Gastroesophageal sphincter (tissue), 4 donors: ENCODE measurements around the gene AHRR. TPM values are rescaled to one million over a fixed set of nuclear protein-coding genes. Genes with fewer than 3 reads are reported as not detected.
"Not testable (repeated sequence)": the region's sequence is repeated elsewhere in the genome, so short reads cannot be mapped to it uniquely, and the experiment has no call there.

Experiments
- ATAC-seq: fragments of 150-250 bp; one replicate; pipeline ENCODE4 v1.9.1; 2016; ENCODE audit warnings: mild to moderate bottlenecking, moderate library complexity
- H3K27ac ChIP-seq, 4 donors: fragments of 200-600 bp; sonication (generic) in 3 of 4; 1 replicate in 3 of 4; 2 replicates in 1 of 4; pipeline ENCODE4 v1.5.1; 2016 to 2019
- H3K27me3 ChIP-seq: fragments of 200-600 bp; sonication (generic); one replicate; pipeline ENCODE4 v1.5.1; 2019
- H3K36me3 ChIP-seq, 2 donors: fragments of 200-600 bp; sonication (generic); one replicate each; pipeline ENCODE4 v1.5.1; 2019; ENCODE audit warnings: control low read depth in 1 of 2
- H3K4me1 ChIP-seq, 3 donors: fragments of 200-600 bp; sonication (generic); 1 replicate in 2 of 3; 2 replicates in 1 of 3; pipeline ENCODE4 v1.5.1; 2016 to 2019; ENCODE audit warnings: control low read depth in 2 of 3
- H3K4me3 ChIP-seq, 2 donors: fragments of 200-600 bp; sonication (generic); one replicate each; pipeline ENCODE4 v1.5.1; 2019; ENCODE audit warnings: mild to moderate bottlenecking in 1 of 2, moderate library complexity in 1 of 2
- H3K9me3 ChIP-seq, 3 donors: fragments of 200-600 bp; sonication (generic); one replicate each; pipeline ENCODE4 v1.5.1; 2017 to 2019; ENCODE audit warnings: control low read depth in 2 of 3
- CTCF ChIP-seq, 4 experiments: fragments of 200-600 bp in 2 of 4; fragments of 450-650 bp in 2 of 4; sonication (generic) in 1 of 4; IDR thresholded peaks; one replicate each; pipeline ENCODE4 v1.5.1; 2017 to 2019; ENCODE audit warnings: antibody characterized with exemption in 4 of 4, mild to moderate bottlenecking in 2 of 4, moderate library complexity in 2 of 4
- EP300 ChIP-seq: sonication (generic); formaldehyde crosslinking; IDR thresholded peaks from one replicate; pipeline ENCODE4 v1.6.1; 2017; ENCODE audit warnings: antibody characterized with exemption, mild to moderate bottlenecking
- POLR2A ChIP-seq, 2 donors: fragments of 450-650 bp; IDR thresholded peaks; one replicate each; pipeline ENCODE4 v1.6.1; 2017; ENCODE audit warnings: antibody characterized with exemption in 2 of 2, mild to moderate bottlenecking in 2 of 2, moderate library complexity in 1 of 2
- POLR2AphosphoS5 ChIP-seq: sonication (generic); formaldehyde crosslinking; IDR thresholded peaks from one replicate; pipeline ENCODE4 v1.6.1; 2017; ENCODE audit warnings: antibody characterized with exemption
- WGBS, 2 donors: methylation state at CpG; one replicate each; pipeline ENCODE4 v1.1.5; 2018; ENCODE audit warnings: low coverage in 1 of 2; 5-methylcytosine and 5-hydroxymethylcytosine counted together
- total RNA-seq, 4 donors: library from RNA; depleted of rRNA; stranded (reverse); fragments of >200 nt; gene quantifications; one replicate each; pipeline ENCODE4 v1.1.0, GENCODE V29; 2016

AHRR gene
- total RNA-seq, 4 donors from 2014 or later = 0.15 to 1.7 (median 0.45) TPM

- Histone ChIP-seq H3K9me3 (peaks cover 0 to 15% (median 0%) of the 10 kb centered on the region in 3 donors), H3K36me3 (no peaks in the 10 kb centered on the region), H3K4me3 (no peak overlapping the region), H3K27ac (no peak overlapping the region), H3K27me3 (peaks cover 26% of the 10 kb centered on the region), H3K4me1 (peaks cover 0 to 5% (median 2%) of the 10 kb centered on the region in 3 donors)
- 92 to 100% methylated on average over 4 to 16 of the region's 16 CpGs for WGBS, 2 donors
- no peak for TF ChIP-seq EP300
- TF ChIP-seq POLR2AphosphoS5 = no peak
- no peak for TF ChIP-seq POLR2A (IDR thresholded peaks at IDR 0.05)
- no peak for TF ChIP-seq CTCF (IDR thresholded peaks at IDR 0.05)
- ATAC-seq = no peak
Measured at GRCh38 chr5:378976-379742, 57.6 kb downstream of the AHRR start.

GRCh38 chr5:380701-381309 lies 59.3 kb downstream of the AHRR start:
- ATAC-seq = no peak
- Histone ChIP-seq H3K9me3 (peaks cover 0 to 28% (median 0%) of the 10 kb centered on the region in 3 donors), H3K27me3 (peaks cover 9% of the 10 kb centered on the region), H3K4me3 (no peak overlapping the region), H3K27ac (no peak overlapping the region), H3K36me3 (no peaks in the 10 kb centered on the region), H3K4me1 (no peaks in the 10 kb centered on the region)
- 85 to 89% methylated on average over 2 of the region's 2 CpGs for WGBS, 2 donors
- TF ChIP-seq POLR2AphosphoS5 (no peak), EP300 (no peak), CTCF (IDR thresholded peaks at IDR 0.05) (no peak), POLR2A (IDR thresholded peaks at IDR 0.05) (no peak)

- TF ChIP-seq POLR2A (IDR thresholded peaks at IDR 0.05) (no peak), POLR2AphosphoS5 (no peak), CTCF (IDR thresholded peaks at IDR 0.05) (no peak), EP300 (no peak)
- peaks cover 13% of the 10 kb centered on the region for H3K27me3 ChIP-seq
- no peak overlapping the region for H3K4me3 ChIP-seq
- H3K27ac ChIP-seq = no peak overlapping the region
- H3K36me3 ChIP-seq = no peaks in the 10 kb centered on the region
- H3K4me1 ChIP-seq = no peaks in the 10 kb centered on the region
- peaks cover 0 to 36% (median 0%) of the 10 kb centered on the region in 3 donors for H3K9me3 ChIP-seq
- ATAC-seq = no peak
Measured at GRCh38 chr5:383066-383465, 61.6 kb downstream of the AHRR start.

DNA sequence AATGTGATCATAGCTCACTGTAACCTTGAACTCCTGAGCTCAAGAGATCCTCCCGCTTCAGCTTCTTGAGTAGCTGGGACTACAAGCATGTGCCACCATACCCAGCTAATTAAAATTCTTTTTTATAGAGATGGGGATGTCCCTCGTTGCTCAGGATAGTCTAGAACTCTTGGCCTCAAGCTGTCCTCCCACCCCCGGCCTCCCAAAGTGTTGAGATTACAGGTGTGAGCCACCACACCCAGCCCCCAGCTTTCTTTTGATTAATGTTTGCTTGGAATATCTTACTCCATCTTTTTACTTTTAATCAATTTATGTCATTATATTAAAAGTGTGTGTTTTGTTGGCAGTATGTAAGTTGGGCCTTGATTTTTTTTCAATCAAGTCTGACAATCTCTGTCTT lies 62.1 kb downstream of the AHRR start:
- H3K27me3 ChIP-seq = peaks cover 18% of the 10 kb centered on the region
- WGBS, 2 donors = 61 to 96% methylated on average over 3 of the region's 3 CpGs
- TF ChIP-seq POLR2AphosphoS5 (no peak), POLR2A (IDR thresholded peaks at IDR 0.05) (no peak), EP300 (no peak), CTCF (IDR thresholded peaks at IDR 0.05) (no peak)
- no peaks in the 10 kb centered on the region for H3K4me1 ChIP-seq
- no peak overlapping the region for H3K27ac ChIP-seq
- H3K36me3 ChIP-seq = no peaks in the 10 kb centered on the region
- H3K9me3 ChIP-seq = peaks cover 0 to 36% (median 0%) of the 10 kb centered on the region in 3 donors
- ATAC-seq = no peak
- no peak overlapping the region for H3K4me3 ChIP-seq

DNA sequence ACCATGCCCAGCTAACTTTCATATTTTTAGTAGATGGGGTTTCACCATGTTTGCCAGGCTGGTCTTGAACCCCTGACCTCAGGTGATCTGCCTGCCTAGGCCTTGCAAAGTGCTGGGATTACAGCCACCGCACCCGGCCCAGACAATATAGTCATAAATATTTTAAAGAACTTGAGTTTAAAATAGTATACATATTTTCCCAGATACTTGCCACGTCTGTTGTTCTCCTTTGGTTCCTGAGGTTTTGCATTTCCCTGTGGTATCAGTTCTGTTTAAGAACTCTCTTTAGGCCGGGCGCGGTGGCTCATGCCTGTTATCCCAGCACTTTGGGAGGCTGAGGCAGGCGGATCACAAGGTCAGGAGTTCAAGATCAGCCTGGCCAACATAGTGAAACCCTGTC lies 63.1 kb downstream of the AHRR start:
- not testable (repeated sequence) for H3K36me3 ChIP-seq, H3K27ac ChIP-seq, H3K4me3 ChIP-seq, ATAC-seq, H3K4me1 ChIP-seq
- Histone ChIP-seq H3K27me3 (peaks cover 22% of the 10 kb centered on the region), H3K9me3 (peaks cover 0 to 36% (median 0%) of the 10 kb centered on the region in 3 donors)
- 76 to 89% methylated on average over 6 of the region's 7 CpGs for WGBS, 2 donors
